GM19395 (cell line): ENCODE data around the gene MAN1C1.

Experiments used
- ATAC-seq: cut with Tn5 transposase; IDR thresholded peaks from one replicate; pipeline ENCODE4 v1.9.1; 2021; ENCODE audit warnings: mild to moderate bottlenecking, moderate library complexity; ENCODE audit not compliant: unreplicated experiment

The MAN1C1 gene

DNA sequence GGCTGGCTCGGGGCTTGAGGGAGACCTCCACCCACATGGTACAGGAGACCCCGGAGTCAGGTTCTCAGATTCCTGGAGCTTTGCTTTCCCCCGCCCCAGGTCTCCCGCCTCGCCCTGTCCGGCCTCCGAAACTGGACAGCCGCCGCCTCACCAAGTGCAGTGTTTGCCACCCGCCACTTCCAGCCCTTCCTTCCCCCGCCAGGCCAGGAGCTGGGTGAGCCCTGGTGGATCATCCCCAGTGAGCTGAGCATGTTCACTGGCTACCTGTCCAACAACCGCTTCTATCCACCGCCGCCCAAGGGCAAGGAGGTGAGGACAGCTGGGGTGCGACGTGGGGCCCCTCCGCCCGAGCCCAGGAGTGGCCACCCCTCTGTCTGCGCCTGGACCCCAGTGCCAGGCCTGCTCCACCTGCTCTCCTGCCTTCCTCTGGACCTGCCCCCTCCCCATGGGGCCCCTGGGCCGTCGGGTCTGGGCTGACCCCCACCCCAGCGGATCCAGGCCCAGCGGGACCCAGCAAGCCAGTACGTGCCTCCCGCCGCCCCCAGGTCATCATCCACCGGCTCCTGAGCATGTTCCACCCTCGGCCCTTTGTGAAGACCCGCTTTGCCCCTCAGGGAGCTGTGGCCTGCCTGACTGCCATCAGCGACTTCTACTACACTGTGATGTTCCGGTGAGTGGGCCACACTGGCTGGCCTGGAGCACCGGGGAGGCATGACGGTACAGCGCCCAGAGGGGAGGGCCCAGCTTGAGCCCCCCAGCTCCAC lies 192.1 kb downstream of the MAN1C1 start:
- ATAC-seq = no peak

DNA sequence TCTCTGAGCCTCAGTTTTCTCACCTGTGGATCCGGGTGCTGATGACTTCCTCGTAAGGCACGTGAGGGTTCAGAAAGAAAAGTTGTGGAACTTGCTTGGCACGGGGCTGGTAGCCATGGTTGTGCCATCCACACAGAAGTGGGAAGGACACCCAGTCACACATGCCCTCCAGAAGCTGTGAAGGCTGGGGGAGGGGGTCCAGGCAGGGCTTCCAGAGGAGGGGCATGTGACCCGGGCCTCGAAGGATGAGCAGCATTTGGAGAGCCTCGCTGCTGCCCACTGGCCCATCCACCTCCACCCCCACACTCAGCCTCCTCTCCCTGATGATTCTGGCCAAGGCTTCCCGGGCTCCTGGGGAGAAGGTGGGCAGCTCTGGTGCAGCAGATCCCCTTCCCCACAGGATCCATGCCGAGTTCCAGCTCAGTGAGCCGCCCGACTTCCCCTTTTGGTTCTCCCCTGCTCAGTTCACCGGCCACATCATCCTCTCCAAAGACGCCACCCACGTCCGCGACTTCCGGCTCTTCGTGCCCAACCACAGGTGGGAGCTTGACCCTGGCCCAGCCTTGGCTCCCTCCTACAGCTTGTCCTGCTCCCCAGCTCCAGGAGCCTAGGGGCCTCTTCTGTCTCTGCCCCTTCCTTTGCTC lies 192.8 kb downstream of the MAN1C1 start:
- ATAC-seq = no peak

GRCh38 chr1:25809929-25810328 lies 193.3 kb downstream of the MAN1C1 start:
- no peak for ATAC-seq

DNA sequence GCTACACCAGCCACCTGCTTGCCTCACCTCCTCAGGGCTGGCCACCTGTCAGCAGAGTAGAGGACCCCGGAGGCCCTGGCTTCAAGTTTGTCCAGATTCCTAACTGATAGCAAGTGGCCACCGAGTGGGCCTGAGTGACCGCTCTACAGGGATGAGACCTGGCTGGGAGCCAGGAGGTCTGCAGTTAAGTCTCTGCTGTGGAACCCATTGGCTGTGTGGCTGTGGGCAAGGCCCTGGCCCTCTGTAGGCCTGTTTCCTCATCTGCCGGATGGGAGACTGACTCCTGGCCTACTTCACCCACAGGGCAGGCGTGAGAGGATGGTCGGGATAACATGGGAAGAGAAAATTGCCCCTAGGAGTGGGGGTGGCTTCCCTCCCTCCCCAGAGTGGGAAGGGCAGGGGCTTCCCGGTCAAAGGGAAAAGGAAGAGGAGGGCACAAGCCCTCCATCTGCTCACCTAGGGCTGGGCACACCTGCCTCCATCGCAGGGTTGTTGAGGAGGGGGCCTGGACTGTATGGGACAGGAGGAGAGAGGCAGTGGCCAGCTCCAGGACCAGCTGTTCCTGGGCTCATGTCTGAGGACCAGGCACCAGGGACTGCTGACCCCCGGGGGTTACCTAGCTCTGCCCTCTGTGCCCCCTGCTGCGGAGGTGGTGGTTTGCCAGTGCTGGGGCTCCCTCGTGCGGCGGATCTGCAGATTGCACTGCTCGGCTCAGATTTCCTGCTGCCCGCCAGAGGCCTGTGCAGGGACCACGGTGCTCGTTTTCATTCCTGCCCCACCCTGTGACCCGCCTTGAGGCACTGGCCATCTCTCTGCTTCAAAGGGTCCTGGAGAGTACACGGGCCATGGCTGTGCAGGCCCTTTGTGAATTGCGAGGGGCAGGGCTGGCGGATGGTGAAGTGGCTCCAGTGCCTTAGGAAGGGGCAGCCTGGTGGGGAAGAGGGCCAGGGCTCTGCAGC lies 194.0 kb downstream of the MAN1C1 start:
- no peak for ATAC-seq

- ATAC-seq = no peak
Observed at GRCh38 chr1:25811384-25812082, 194.9 kb downstream of the MAN1C1 start.

DNA sequence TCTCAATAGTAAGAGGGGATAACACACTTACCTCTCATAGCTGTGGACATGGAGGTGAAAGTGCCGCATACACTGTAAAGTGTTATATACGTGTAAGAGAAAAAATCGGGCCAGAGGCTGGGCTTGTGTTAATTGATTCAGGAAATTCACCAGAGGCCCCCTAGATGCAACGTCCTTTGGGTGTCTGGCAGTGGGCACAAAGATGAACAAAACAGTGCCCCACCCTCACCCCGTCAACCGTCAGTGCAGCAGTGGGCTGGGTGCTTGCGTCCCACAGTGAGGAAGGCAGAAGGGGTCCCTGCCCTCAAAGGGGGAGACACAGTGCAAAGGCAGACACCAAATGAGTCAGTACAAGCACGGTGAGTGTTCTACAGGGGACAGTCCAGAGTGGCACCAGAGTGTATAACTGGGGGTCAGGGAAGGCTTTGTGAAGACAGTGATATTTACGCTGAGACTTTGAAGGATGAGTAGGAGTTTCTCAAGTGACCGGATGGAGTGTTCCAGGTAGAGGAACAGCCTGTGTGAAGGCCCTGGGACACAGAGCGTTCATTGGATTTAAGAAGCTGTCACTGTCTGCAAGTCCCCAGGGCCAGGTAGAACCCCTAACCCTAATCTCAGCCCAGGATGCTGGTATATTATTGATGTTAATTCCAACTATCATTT lies 196.6 kb downstream of the MAN1C1 start:
- ATAC-seq = no peak

- ATAC-seq = no peak
Observed at GRCh38 chr1:25813734-25814471, 197.3 kb downstream of the MAN1C1 start.

DNA sequence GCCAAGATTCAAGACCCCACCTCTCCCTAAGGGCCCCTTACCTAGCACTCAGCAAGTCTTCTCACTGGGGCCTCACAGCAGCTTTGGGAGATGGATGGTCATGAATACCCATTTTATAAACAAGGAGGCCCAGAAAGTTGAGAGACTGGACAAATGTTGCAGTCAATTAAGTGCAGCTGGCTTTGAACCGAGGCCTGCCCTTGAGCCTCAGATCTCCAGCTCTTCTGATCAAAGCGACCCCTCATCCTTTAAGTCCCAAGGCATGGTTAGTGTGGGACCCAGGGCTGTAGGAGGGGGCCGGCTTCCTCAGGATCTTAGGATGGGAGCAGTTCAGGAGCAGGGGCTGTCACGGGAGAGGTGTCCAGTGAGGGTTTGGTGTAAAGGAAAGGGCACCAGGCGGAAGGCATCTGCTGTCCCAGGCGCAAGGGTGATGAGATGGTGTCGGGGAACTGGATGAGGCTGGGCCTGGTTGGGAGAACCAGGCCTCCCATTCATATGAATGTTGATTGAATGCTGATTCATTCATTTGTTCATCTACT lies 198.0 kb downstream of the MAN1C1 start:
- ATAC-seq = no peak

DNA sequence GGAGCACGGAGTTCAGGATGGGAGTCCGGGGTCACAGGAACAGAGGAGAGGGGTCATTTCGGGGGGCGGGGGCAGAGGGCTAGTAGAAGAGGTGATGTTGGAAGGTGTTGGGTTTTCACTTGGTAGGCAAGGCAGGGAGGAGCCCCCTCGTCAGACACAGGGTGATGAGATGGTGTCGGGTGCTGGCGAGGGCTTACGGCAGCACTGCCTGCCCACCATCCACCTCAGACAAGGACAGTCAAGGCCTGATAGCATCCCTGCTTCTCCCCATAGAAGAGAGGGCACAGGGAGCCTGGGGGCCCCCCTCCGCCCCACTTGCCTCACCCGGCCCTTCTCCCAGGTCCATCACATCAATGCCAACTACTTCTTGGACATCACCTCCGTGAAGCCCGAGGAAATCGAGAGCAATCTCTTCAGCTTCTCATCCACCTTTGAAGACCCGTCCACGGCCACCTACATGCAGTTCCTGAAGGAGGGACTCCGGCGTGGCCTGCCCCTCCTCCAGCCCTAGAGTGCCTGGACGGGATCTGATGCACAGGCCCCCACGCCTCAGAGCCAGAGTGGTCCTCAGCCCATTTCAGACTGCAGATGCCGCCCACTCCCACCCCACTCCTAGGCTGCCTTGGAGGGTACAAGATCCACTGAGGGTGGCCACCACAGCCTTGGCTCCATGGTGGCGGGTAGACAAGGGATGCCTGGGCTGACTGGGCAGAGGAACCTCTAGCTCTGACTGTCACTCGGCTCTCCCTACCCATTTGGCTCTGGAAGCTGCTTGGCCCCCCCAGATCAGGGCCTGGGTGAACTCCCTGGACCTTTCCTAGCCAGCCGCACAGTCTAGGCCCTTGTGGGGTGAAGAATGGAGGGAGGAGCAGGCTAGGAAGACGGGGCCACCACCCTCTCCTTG lies 198.9 kb downstream of the MAN1C1 start:
- ATAC-seq = no peak

- no peak for ATAC-seq
Observed at GRCh38 chr1:25816112-25816718, 199.6 kb downstream of the MAN1C1 start.

DNA sequence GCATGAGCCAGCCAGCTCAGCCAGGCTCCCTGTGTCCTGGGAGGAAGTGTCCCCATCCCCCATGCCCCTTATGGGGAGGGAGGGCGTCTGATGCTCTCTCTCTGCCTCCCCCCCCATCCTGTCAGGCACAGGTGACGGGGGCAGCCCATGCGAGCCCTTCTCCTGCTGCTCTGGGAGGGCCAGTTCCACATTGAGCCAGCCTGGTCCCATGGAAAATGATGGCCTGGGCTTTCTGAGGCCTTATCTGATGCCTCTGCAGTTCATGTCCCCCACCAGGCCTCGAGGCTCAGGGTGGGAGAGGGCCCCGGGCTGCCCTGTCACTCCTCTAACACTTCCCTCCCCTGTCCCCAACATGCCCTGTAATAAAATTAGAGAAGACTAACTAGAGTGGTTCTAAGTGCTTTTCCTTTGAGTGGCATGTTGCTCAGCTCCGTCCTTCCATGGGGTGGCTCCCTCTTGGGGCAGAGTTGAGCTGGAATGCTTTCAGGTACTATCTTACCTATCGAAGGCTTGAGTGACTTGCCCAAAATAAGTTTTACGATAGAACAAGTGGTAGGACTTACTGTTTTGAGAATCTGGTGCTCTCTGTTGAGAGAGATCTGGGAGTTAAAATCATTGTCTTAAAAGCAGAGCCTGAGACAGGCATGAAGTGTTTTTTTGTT lies 201.4 kb downstream of the MAN1C1 start:
- ATAC-seq = no peak

DNA sequence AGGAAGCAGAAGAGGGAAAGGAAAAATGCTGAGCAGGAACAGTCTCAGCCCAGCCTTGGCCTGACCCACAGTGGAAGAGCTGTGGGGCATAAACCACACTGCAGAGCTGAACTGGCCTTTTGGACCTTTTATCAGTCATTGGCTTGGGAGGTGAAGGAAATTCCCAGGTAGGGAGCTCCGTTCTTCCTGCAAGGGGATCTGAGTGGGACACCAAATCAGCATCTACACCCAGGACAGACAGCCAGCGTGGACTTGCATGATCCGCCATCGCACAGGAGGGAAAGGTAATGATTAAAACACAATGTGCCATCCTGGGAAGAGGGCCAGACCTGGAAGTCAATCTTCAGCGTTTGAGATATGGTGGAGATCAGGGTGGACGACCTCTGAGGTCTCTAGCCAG lies 202.0 kb downstream of the MAN1C1 start:
- ATAC-seq = no peak

DNA sequence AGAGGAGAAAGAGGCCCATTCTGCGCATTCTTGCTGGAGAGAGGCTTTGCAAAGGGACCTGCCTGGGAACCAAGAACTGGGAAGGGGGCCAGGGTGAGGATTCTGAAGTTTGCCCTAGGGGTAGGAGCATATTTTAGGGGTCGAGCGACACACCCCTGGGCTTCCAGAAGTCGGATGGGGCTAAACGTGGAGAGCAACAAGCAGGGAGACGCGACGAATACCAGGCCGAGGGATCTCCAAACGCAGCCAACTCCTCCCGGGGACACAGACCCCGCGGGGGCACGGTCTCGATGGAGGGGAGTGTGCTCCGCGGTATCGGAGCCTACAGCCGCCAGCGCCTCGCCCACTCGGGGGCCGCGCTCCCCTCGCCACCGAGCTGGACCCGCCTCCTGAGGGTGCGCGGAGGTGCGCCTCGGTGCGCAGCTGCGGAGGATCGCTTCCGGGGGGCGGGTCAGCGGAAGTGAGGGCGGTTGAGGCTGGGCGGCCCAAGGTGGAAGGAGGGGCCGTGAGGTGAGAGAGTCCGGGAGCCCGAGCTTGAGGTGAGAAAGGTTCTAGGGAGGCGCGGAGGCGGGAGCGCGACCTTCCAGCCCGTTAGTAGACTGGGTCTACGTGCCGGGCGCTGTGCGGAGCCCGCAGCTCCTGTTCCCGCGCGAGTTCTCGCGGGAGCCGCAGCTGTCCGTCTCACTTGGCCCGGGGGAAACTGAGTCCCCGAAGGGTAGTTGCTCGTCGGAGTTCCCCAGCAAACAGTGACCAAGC lies 203.1 kb downstream of the MAN1C1 start, which contains the start of gene MTFR1L:
Gene MTFR1L (plus strand): TSS at position 464 of the 756 bp plus-strand sequence. CDS start 3,151 bp downstream, outside the sequence.
- ATAC-seq = peak; percentile 81

DNA sequence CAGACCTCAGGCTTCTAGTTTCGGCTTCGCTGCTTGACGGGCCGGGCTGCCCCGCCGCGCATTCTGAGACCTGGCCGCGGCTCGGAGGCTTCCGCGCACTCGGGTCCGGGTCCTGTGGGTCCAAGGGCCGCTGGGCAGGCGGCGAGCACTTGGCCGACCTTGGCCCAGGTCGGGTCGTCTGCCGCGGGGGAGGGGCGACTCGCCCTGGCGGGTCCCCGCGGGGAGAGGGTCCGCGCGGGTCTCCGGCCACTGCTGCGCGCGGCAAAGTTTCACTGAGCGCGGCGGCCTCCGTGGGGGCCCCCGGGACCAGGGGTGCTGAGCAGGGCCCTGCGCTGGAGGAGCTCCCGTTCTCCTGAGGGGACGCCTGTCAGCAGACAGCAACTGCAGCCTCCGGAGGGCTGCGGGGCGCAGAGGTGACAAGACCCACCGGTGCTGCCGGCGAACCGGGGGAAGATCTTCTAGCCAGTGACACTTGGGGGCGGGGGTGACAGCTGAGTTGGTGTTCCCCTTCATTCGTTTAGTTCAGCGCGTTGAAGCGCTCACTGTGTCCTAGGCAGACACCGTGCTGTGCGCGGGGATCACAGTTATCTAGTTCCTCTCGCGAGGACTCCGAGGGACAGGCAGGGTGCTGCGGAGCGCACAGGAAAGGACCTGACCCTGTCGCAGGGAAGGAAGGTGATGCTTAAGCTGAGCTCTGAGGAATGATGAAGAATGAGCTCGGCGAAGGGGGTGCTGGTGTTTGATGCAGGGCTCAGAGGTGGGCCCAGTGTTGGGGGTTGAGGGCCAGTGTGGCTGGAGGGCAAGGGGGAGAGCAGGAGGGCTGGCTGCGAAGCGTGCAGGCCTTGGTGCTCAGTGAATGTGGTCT lies 203.9 kb downstream of the MAN1C1 start:
- ATAC-seq = peak; percentile 64

DNA sequence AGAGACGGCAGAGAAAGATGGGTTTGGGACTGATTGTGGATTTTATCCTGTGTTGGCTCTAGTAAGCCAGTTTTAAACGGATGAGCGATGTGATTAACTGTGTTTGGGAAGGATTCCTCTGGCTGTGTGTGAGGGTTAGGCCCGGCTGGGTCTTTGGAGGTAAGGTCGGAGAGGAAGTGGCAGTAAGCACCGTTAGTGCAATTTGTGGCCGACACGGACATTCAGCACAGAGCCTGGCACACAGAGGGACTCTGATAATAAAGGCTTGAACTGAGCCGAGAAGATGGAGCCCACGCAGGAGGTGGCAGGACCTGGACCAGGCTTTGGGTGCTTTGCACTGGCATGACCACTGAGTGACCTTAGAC lies 204.5 kb downstream of the MAN1C1 start:
- ATAC-seq = no peak

DNA sequence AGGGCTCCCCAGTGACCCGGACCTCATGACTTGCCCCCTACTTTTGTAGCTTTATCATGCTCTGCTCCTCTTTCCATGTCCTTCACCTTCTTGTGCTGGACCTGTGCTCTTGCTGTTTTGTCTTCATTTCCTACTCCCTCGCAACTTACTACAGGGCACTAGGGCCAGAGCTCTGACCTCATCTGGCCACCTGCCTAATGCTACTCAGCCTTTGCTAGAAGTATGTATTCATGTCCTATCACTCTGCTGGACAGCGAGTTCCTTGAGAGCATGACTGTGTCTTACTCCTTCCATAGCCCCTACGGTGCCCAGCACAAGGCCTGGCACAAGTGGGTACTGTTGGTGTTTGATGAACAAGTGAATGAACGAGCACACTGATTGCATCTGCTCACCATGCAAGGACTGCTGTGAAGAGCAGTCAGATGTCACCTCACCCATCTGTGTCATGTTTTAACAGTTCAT lies 205.1 kb downstream of the MAN1C1 start:
- ATAC-seq = no peak
